ENCODE measurements around the gene RNF215.

The RNF215 gene

GRCh38 chr22:30386960-30387827 lies at the start of gene RNF215:
Gene RNF215, minus strand, starts transcription at chr22:30387411. Its CDS starts 98 bp downstream, at chr22:30387313.
- Mint-ChIP-seq H3K27me3 (no peaks in the 10 kb centered on the region), H3K9me3 (no peaks in the 10 kb centered on the region), H3K4me3 (peak within 1 kb of the TSS; percentile 73), H3K4me1 (peaks cover 22% of the 10 kb centered on the region), H3K27ac (ENCODE audit: low read depth) (peak within 1 kb of the TSS; percentile 41), H3K36me3 (ENCODE audit: insufficient read depth) (peaks cover 6% of the 10 kb centered on the region)
- DNase-seq (ENCODE audit: low spot score in 2 of 2) (peak; percentile 61 to 65), ATAC-seq (replicated peaks; ENCODE audit: extremely low read depth, poor library complexity, severe bottlenecking) (peak; percentile 75)

GRCh38 chr22:30436196-30436595 lies 49.0 kb upstream of the RNF215 start:
- peak overlapping the region; percentile 96 for H3K27ac Mint-ChIP-seq (ENCODE audit: low read depth)
- H3K36me3 Mint-ChIP-seq (ENCODE audit: insufficient read depth): peaks cover 15% of the 10 kb centered on the region
- ATAC-seq (replicated peaks; ENCODE audit: extremely low read depth, poor library complexity, severe bottlenecking) (no peak), DNase-seq (ENCODE audit: low spot score in 2 of 2) (no peak)
- H3K4me3 Mint-ChIP-seq: peak overlapping the region; percentile 55
- peaks cover 18% of the 10 kb centered on the region for H3K4me1 Mint-ChIP-seq
- H3K27me3 Mint-ChIP-seq: peaks cover 35% of the 10 kb centered on the region
- no peaks in the 10 kb centered on the region for H3K9me3 Mint-ChIP-seq

DNA sequence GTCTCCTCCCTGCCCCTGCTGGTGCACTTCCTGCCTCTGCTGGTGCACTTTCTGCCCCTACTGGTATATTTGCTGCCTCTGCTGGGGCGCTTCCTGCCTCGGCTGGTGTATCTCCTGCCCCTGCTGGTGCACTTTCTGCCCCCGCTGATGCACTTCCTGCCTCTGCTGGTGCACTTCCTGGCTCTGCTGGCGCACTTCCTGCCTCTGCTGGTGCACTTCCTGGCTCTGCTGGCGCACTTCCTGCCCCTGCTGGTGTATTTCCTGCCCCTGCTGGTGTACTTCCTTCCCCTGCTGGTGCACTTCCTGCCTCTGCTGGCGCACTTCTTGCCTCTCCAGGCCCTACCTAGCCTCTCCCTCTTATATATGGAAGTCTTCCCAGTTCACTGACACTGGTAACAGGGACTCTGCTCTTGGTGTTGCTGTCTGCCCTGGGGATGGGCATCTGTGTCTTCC lies 48.5 kb upstream of the RNF215 start:
- Mint-ChIP-seq H3K4me3 (peak overlapping the region; percentile 55), H3K27ac (ENCODE audit: low read depth) (peak overlapping the region; percentile 96), H3K27me3 (peaks cover 30% of the 10 kb centered on the region), H3K9me3 (no peaks in the 10 kb centered on the region), H3K36me3 (ENCODE audit: insufficient read depth) (peaks cover 15% of the 10 kb centered on the region), H3K4me1 (peaks cover 18% of the 10 kb centered on the region)
- DNase-seq (ENCODE audit: low spot score in 2 of 2) (peak; percentile 64 to 94), ATAC-seq (replicated peaks; ENCODE audit: extremely low read depth, poor library complexity, severe bottlenecking) (peak; percentile 95)

DNA sequence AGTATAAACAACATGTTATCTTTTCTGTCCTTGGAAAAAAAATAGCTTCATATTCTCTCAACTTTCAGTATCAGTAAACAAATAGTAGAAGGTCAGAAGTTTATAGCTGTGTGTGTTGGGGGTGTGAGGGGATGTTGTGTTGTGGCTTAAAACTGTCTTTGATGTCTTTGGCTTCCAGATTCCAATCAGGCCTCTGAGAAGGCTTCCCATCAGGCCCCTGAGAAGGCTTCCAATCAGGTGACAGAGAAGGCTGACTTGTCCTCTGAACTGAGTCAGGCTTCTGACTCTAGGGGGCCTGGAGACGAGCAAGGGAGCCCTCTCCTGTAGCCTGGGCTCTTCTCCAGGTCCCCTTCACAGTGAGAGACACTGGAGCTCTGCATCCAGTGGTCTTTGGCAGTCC lies 47.6 kb upstream of the RNF215 start:
- peaks cover 15% of the 10 kb centered on the region for H3K36me3 Mint-ChIP-seq (ENCODE audit: insufficient read depth)
- H3K4me1 Mint-ChIP-seq: peaks cover 18% of the 10 kb centered on the region
- H3K27ac Mint-ChIP-seq (ENCODE audit: low read depth): peak overlapping the region; percentile 96
- DNase-seq (ENCODE audit: low spot score in 2 of 2) (no peak), ATAC-seq (replicated peaks; ENCODE audit: extremely low read depth, poor library complexity, severe bottlenecking) (no peak)
- peaks cover 21% of the 10 kb centered on the region for H3K27me3 Mint-ChIP-seq
- no peaks in the 10 kb centered on the region for H3K9me3 Mint-ChIP-seq
- peak overlapping the region; percentile 55 for H3K4me3 Mint-ChIP-seq

- H3K36me3 Mint-ChIP-seq (ENCODE audit: insufficient read depth): peaks cover 15% of the 10 kb centered on the region
- peaks cover 18% of the 10 kb centered on the region for H3K4me1 Mint-ChIP-seq
- no peak for DNase-seq (ENCODE audit: low spot score in 2 of 2)
- H3K9me3 Mint-ChIP-seq: no peaks in the 10 kb centered on the region
- no peak for ATAC-seq (replicated peaks; ENCODE audit: extremely low read depth, poor library complexity, severe bottlenecking)
- H3K27ac Mint-ChIP-seq (ENCODE audit: low read depth): no peak overlapping the region
- H3K4me3 Mint-ChIP-seq: no peak overlapping the region
- H3K27me3 Mint-ChIP-seq: peaks cover 11% of the 10 kb centered on the region
Measured at GRCh38 chr22:30433773-30434172, 46.6 kb upstream of the RNF215 start.

DNA sequence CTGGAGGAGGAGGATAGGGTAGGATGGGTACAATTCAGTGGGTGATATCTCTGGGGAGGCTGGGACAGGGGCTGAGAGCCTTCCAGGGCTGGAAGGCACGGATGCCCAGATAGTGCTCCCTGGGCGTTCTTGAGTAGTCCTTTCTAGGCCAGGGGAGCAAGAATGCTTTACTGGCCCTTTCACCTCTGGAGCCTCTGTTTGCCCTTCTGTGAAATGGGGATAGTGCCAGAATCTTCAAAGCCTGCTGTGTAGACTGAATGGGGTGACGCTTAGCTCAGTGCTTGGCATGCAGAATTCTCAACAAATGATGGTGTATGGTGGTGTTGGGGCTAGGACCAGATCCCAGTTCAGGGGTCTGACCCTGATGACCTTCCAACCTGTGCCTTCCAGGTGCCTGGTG lies 46.0 kb upstream of the RNF215 start:
- no peak overlapping the region for H3K27ac Mint-ChIP-seq (ENCODE audit: low read depth)
- H3K27me3 Mint-ChIP-seq: peaks cover 5% of the 10 kb centered on the region
- H3K4me1 Mint-ChIP-seq: peaks cover 18% of the 10 kb centered on the region
- H3K36me3 Mint-ChIP-seq (ENCODE audit: insufficient read depth): peaks cover 17% of the 10 kb centered on the region
- ATAC-seq (replicated peaks; ENCODE audit: extremely low read depth, poor library complexity, severe bottlenecking): no peak
- no peak overlapping the region for H3K4me3 Mint-ChIP-seq
- H3K9me3 Mint-ChIP-seq: no peaks in the 10 kb centered on the region
- DNase-seq (ENCODE audit: low spot score in 2 of 2): no peak

- no peak for ATAC-seq (replicated peaks; ENCODE audit: extremely low read depth, poor library complexity, severe bottlenecking)
- H3K4me3 Mint-ChIP-seq: no peak overlapping the region
Measured at GRCh38 chr22:30432520-30432919, 45.3 kb upstream of the RNF215 start.

DNA sequence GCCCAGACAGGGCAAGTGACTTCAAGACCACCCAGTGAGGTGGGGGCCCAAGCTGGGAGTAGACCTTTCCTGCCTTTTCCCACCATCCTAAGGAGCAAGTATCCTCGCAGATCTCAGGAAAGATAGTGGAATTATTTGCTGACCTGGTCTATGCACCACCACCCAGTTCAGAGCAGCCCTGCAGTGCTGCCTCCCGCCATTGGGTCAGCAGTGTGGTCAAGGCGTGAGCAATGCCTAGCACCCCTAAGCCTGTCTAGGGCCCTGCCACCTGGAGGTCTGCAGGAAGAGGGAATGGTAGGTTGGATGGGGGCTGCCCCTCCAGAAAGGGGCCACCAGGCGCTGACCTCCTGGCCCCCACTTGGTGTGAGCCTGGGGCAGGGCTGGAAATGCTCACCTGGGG lies 44.9 kb upstream of the RNF215 start:
- Mint-ChIP-seq H3K36me3 (ENCODE audit: insufficient read depth) (peaks cover 15% of the 10 kb centered on the region), H3K27ac (ENCODE audit: low read depth) (no peak overlapping the region), H3K27me3 (no peaks in the 10 kb centered on the region), H3K4me1 (peaks cover 20% of the 10 kb centered on the region), H3K4me3 (no peak overlapping the region), H3K9me3 (no peaks in the 10 kb centered on the region)
- no peak for ATAC-seq (replicated peaks; ENCODE audit: extremely low read depth, poor library complexity, severe bottlenecking)
- DNase-seq (ENCODE audit: low spot score in 2 of 2): no peak

More at GRCh38 chr22:30432520-30432919, 45.3 kb upstream of the RNF215 start:
- DNase-seq (ENCODE audit: low spot score in 2 of 2): no peak
- Mint-ChIP-seq H3K4me1 (peaks cover 18% of the 10 kb centered on the region), H3K36me3 (ENCODE audit: insufficient read depth) (peaks cover 15% of the 10 kb centered on the region), H3K27me3 (no peaks in the 10 kb centered on the region), H3K27ac (ENCODE audit: low read depth) (no peak overlapping the region), H3K9me3 (no peaks in the 10 kb centered on the region)

DNA sequence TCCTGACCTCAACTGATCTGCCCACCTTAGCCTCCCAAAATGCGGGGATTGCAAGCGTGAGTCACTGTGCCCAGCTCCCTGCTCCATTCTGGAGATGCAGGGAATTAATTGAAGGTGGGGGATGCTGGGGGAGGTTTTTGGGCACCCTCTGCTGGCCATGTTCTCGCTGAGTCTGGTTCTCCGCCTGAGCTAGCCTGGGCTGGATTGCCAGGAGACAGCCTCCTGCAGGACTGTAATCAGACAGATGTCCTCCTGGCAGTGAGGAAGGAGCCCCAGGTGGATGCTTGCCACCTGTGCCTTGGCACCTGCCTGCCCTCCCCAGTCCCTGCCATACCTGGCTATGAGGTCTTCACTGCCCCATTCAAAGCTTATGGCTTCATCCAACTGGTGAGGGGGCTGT lies 43.7 kb upstream of the RNF215 start:
- Mint-ChIP-seq H3K4me1 (peaks cover 29% of the 10 kb centered on the region), H3K27me3 (no peaks in the 10 kb centered on the region), H3K36me3 (ENCODE audit: insufficient read depth) (peaks cover 12% of the 10 kb centered on the region), H3K9me3 (no peaks in the 10 kb centered on the region), H3K27ac (ENCODE audit: low read depth) (no peak overlapping the region), H3K4me3 (no peak overlapping the region)
- ATAC-seq (replicated peaks; ENCODE audit: extremely low read depth, poor library complexity, severe bottlenecking) (no peak), DNase-seq (ENCODE audit: low spot score in 2 of 2) (no peak)

DNA sequence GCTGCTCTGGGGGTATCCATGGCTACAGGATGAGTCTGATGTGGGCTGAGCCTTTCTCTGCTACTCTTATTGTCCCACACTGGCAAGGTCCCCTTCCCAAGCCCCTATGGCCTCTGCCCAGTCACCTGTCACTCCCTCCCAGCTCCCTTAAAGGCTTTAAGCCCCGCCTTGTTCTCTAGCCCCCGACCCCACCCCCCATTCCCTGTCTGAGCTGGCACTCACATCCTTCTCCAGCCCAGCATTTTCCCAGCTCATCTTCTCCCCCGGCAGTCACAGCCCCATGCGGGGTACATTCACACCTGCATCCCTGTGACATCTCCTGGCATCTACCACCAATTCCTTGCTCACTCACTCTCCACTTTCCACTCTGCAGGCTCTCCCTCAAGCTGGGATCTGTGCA lies 42.7 kb upstream of the RNF215 start:
- no peak overlapping the region for H3K4me3 Mint-ChIP-seq
- H3K9me3 Mint-ChIP-seq: no peaks in the 10 kb centered on the region

GRCh38 chr22:30427871-30428270 lies 40.7 kb upstream of the RNF215 start:
- no peak overlapping the region for H3K27ac Mint-ChIP-seq (ENCODE audit: low read depth)
- DNase-seq (ENCODE audit: low spot score in 2 of 2) (no peak), ATAC-seq (replicated peaks; ENCODE audit: extremely low read depth, poor library complexity, severe bottlenecking) (no peak)
- H3K9me3 Mint-ChIP-seq: no peaks in the 10 kb centered on the region
- H3K27me3 Mint-ChIP-seq: no peaks in the 10 kb centered on the region
- H3K4me3 Mint-ChIP-seq: peak overlapping the region; percentile 16
- peaks cover 39% of the 10 kb centered on the region for H3K4me1 Mint-ChIP-seq
- peaks cover 19% of the 10 kb centered on the region for H3K36me3 Mint-ChIP-seq (ENCODE audit: insufficient read depth)

More for the DNA sequence above, 42.7 kb upstream of the RNF215 start:
- DNase-seq (ENCODE audit: low spot score in 2 of 2): no peak
- Mint-ChIP-seq H3K36me3 (ENCODE audit: insufficient read depth) (peaks cover 11% of the 10 kb centered on the region), H3K27ac (ENCODE audit: low read depth) (peak overlapping the region; percentile 4), H3K4me1 (peaks cover 29% of the 10 kb centered on the region), H3K27me3 (no peaks in the 10 kb centered on the region)
- ATAC-seq (replicated peaks; ENCODE audit: extremely low read depth, poor library complexity, severe bottlenecking): no peak

DNA sequence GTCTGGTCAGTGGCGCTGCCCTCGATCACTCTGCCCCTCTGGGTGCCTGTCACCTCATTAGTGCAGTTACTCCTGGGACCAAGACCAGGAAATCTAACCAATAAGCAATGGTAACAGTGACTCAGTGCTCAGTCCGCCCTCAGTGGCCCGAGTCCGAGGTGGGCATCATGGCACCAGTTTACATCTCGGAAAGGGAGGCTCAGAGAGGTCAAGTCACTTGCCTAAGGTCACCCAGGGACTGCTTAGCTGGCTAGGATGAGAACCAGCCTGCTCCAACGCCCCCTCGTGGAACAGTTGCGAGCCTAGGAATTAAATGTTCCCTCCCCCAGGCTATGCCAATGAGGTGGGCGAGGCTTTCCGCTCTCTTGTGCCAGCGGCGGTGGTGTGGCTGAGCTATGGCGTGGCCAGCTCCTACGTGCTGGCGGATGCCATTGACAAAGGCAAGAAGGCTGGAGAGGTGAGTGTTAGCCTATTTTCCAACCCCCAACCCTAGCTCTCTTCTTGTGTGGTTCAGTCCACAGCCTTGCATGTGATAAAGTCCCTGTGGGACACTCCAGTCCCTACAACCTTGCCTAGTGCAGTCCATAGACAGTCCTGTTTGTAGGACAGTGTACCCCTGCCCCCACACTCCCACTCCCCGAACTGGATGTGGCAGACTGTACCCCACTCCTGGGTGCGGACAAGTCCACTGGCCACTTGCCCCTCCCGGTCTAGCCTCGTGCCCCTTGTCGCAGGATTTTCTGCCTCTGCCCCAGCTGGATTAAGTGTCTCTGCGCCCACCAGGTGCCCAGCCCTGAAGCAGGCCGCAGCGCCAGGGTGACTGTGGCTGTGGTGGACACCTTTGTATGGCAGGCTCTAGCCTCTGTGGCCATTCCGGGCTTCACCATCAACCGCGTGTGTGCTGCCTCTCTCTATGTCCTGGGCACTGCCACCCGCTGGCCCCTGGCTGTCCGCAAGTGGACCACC lies 39.5 kb upstream of the RNF215 start:
- DNase-seq (ENCODE audit: low spot score in 2 of 2) (peak; percentile 82 to 85), ATAC-seq (replicated peaks; ENCODE audit: extremely low read depth, poor library complexity, severe bottlenecking) (peak; percentile 47)
- no peaks in the 10 kb centered on the region for H3K9me3 Mint-ChIP-seq
- H3K4me3 Mint-ChIP-seq: peak overlapping the region; percentile 89
- H3K27me3 Mint-ChIP-seq: no peaks in the 10 kb centered on the region
- H3K4me1 Mint-ChIP-seq: peaks cover 51% of the 10 kb centered on the region
- H3K36me3 Mint-ChIP-seq (ENCODE audit: insufficient read depth): peaks cover 19% of the 10 kb centered on the region
- H3K27ac Mint-ChIP-seq (ENCODE audit: low read depth): peak overlapping the region; percentile 97
